Gastroesophageal sphincter (tissue), 3 donors: ENCODE results near the gene GPHA2.

Source experiments
- POLR2A ChIP-seq, 2 donors: fragments of 450-650 bp; IDR thresholded peaks; one replicate each; pipeline ENCODE4 v1.6.1; 2017; ENCODE audit warnings: antibody characterized with exemption in 2 of 2, mild to moderate bottlenecking in 2 of 2, moderate library complexity in 1 of 2
- POLR2AphosphoS5 ChIP-seq: sonication (generic); formaldehyde crosslinking; IDR thresholded peaks from one replicate; pipeline ENCODE4 v1.6.1; 2017; ENCODE audit warnings: antibody characterized with exemption
- TF ChIP-seq, protein P1 (sequence below), 4 experiments: fragments of 200-600 bp in 2 of 4; fragments of 450-650 bp in 2 of 4; sonication (generic) in 1 of 4; IDR thresholded peaks; one replicate each; pipeline ENCODE4 v1.5.1; 2017 to 2019; ENCODE audit warnings: antibody characterized with exemption in 4 of 4, mild to moderate bottlenecking in 2 of 4, moderate library complexity in 2 of 4

DNA sequence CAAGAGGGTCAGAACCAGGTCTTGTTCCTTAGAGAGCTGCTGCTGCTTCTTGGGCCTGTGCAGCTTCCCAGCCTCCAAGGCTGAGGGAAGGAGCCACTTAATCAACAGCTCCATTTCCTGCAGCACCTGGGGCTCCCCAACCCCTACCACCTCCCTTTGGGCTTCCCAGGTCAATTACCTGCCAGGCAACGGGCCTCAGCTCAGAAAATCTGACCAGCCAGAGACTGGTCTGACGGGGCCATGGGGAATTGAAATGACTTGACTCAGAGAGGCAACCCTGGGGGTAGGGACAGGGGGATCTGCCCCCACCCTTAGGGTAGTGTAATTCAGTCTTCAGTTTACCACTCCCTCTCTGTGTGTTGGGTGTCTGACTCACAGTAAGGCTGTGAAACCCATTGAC lies 41.0 kb upstream of the GPHA2 start:
- TF ChIP-seq, protein P1, sequence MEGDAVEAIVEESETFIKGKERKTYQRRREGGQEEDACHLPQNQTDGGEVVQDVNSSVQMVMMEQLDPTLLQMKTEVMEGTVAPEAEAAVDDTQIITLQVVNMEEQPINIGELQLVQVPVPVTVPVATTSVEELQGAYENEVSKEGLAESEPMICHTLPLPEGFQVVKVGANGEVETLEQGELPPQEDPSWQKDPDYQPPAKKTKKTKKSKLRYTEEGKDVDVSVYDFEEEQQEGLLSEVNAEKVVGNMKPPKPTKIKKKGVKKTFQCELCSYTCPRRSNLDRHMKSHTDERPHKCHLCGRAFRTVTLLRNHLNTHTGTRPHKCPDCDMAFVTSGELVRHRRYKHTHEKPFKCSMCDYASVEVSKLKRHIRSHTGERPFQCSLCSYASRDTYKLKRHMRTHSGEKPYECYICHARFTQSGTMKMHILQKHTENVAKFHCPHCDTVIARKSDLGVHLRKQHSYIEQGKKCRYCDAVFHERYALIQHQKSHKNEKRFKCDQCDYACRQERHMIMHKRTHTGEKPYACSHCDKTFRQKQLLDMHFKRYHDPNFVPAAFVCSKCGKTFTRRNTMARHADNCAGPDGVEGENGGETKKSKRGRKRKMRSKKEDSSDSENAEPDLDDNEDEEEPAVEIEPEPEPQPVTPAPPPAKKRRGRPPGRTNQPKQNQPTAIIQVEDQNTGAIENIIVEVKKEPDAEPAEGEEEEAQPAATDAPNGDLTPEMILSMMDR (IDR thresholded peaks at IDR 0.05): no peak
- TF ChIP-seq POLR2AphosphoS5 (no peak), POLR2A (IDR thresholded peaks at IDR 0.05) (no peak)
